H9 (cell line): ENCODE results near the gene TPM2. TPM values are rescaled to one million over a fixed set of nuclear protein-coding genes. Genes with fewer than 3 reads are reported as not detected.
"Not testable (repeated sequence)": the region's sequence is repeated elsewhere in the genome, so short reads cannot be mapped to it uniquely, and the experiment has no call there.

ENCODE experiments used
- DNase-seq: peaks from one replicate; pipeline ENCODE4 v3.0.0-alpha.2; 2017
- H2AFZ ChIP-seq: one replicate; pipeline ENCODE4 v1.6.1; 2013; ENCODE audit warnings: mild to moderate bottlenecking, low read length, control low read depth, moderate library complexity
- H2AK5ac ChIP-seq: 2 replicates; pipeline ENCODE4 v1.6.1; 2013; ENCODE audit warnings: low read length, control low read depth, mixed read lengths; ENCODE audit not compliant: insufficient read length
- H2BK120ac ChIP-seq: one replicate; pipeline ENCODE4 v1.6.1; 2013; ENCODE audit warnings: low read depth, mild to moderate bottlenecking, low read length, control low read depth, inconsistent platforms; ENCODE audit not compliant: poor library complexity, severe bottlenecking
- H2BK12ac ChIP-seq: 2 replicates; pipeline ENCODE4 v1.6.1; 2013; ENCODE audit warnings: low read length, control low read depth, mixed read lengths, low read depth; ENCODE audit not compliant: insufficient read length
- H2BK15ac ChIP-seq: 2 replicates; pipeline ENCODE4 v1.6.1; 2013; ENCODE audit warnings: low read depth, low read length, control low read depth
- H2BK20ac ChIP-seq: one replicate; pipeline ENCODE4 v1.6.1; 2013; ENCODE audit warnings: low read depth, mild to moderate bottlenecking, low read length, control low read depth, inconsistent platforms; ENCODE audit not compliant: poor library complexity, severe bottlenecking
- H2BK5ac ChIP-seq: 2 replicates; pipeline ENCODE4 v1.6.1; 2013; ENCODE audit warnings: low read length, control low read depth, mixed read lengths; ENCODE audit not compliant: insufficient read length
- H3K14ac ChIP-seq: 2 replicates; pipeline ENCODE4 v1.6.1; 2013; ENCODE audit warnings: low read length, control low read depth; ENCODE audit not compliant: insufficient read depth
- H3K18ac ChIP-seq: 2 replicates; pipeline ENCODE4 v1.6.1; 2013; ENCODE audit warnings: low read depth, mild to moderate bottlenecking, mixed read lengths, low read length, control low read depth; ENCODE audit not compliant: insufficient read length
- H3K23ac ChIP-seq: 2 replicates; pipeline ENCODE4 v1.6.1; 2013; ENCODE audit warnings: low read length, control low read depth, mixed read lengths, low read depth; ENCODE audit not compliant: insufficient read length
- H3K23me2 ChIP-seq: 2 replicates; pipeline ENCODE4 v1.6.1; 2013; ENCODE audit warnings: low read depth, mild to moderate bottlenecking, mixed read lengths, low read length, control low read depth; ENCODE audit not compliant: insufficient read length, poor library complexity, severe bottlenecking
- H3K27ac ChIP-seq: 2 replicates; pipeline ENCODE4 v1.5.1; 2013; ENCODE audit warnings: low read length, control low read depth, mixed read lengths, low read depth; ENCODE audit not compliant: insufficient read length
- H3K27me3 ChIP-seq: 2 replicates; pipeline ENCODE4 v1.6.1; 2013; ENCODE audit warnings: low read length, control low read depth, inconsistent platforms; ENCODE audit not compliant: insufficient read depth
- H3K4ac ChIP-seq: 2 replicates; pipeline ENCODE4 v1.6.1; 2013; ENCODE audit warnings: low read depth, mild to moderate bottlenecking, control low read depth, inconsistent platforms, low read length, moderate library complexity
- H3K4me1 ChIP-seq: 2 replicates; pipeline ENCODE4 v1.6.1; 2013; ENCODE audit warnings: low read length, control low read depth, inconsistent platforms; ENCODE audit not compliant: insufficient read depth
- H3K4me2 ChIP-seq: 2 replicates; pipeline ENCODE4 v1.6.1; 2013; ENCODE audit warnings: low read length, control low read depth, mixed read lengths; ENCODE audit not compliant: insufficient read length, insufficient read depth
- H3K56ac ChIP-seq: 2 replicates; pipeline ENCODE4 v1.6.1; 2013; ENCODE audit warnings: low read depth, mild to moderate bottlenecking, mixed read lengths, low read length, control low read depth; ENCODE audit not compliant: insufficient read length
- H3K79me1 ChIP-seq: 2 replicates; pipeline ENCODE4 v1.6.1; 2013; ENCODE audit warnings: low read depth, mild to moderate bottlenecking, moderate library complexity, low read length, control low read depth, inconsistent platforms; ENCODE audit not compliant: insufficient read depth, poor library complexity, severe bottlenecking
- H3K79me2 ChIP-seq: 2 replicates; pipeline ENCODE4 v1.6.1; 2013; ENCODE audit warnings: low read length, control low read depth, inconsistent platforms; ENCODE audit not compliant: insufficient read depth
- H3K9ac ChIP-seq: 2 replicates; pipeline ENCODE4 v1.6.1; 2013; ENCODE audit warnings: low read length, control low read depth, mixed read lengths; ENCODE audit not compliant: insufficient read length; ENCODE audit errors: extremely low read depth
- H3K9me3 ChIP-seq: one replicate; pipeline ENCODE4 v1.6.1; 2013; ENCODE audit warnings: low read depth, low read length, inconsistent platforms; ENCODE audit not compliant: control insufficient read depth
- H3T11ph ChIP-seq: one replicate; pipeline ENCODE4 v1.6.1; 2013; ENCODE audit warnings: mild to moderate bottlenecking, low read length, control low read depth, inconsistent platforms
- H4K20me1 ChIP-seq: one replicate; pipeline ENCODE4 v1.6.1; 2013; ENCODE audit not compliant: control insufficient read depth, insufficient read length, insufficient read depth
- H4K5ac ChIP-seq: 2 replicates; pipeline ENCODE4 v1.6.1; 2013; ENCODE audit warnings: low read depth, mild to moderate bottlenecking, mixed read lengths, low read length, control low read depth; ENCODE audit not compliant: insufficient read length
- H4K8ac ChIP-seq: replicated peaks from 2 replicates; pipeline ENCODE4 v1.6.1; 2013; ENCODE audit warnings: low read length, control low read depth, mixed read lengths, low read depth; ENCODE audit not compliant: insufficient read length
- H4K91ac ChIP-seq: 2 replicates; pipeline ENCODE4 v1.6.1; 2013; ENCODE audit warnings: low read depth, mild to moderate bottlenecking, moderate library complexity, mixed read lengths, low read length, control low read depth; ENCODE audit not compliant: insufficient read length
- H3K27ac Mint-ChIP-seq, 3 experiments: 2 replicates in 2 of 3; 3 replicates in 1 of 3; pipeline ENCODE4 v1.8.0; 2020 to 2021; ENCODE audit warnings: mixed read lengths in 3 of 3, mild to moderate bottlenecking in 1 of 3, moderate library complexity in 1 of 3
- H3K27me3 Mint-ChIP-seq: 2 replicates; pipeline ENCODE4 v1.8.0; 2021; ENCODE audit warnings: low read depth, mild to moderate bottlenecking, moderate library complexity, mixed read lengths
- H3K36me3 Mint-ChIP-seq, 3 experiments: 2 replicates in 2 of 3; 3 replicates in 1 of 3; pipeline ENCODE4 v1.8.0; 2020 to 2021; ENCODE audit warnings: low read depth in 3 of 3, mixed read lengths in 3 of 3; ENCODE audit not compliant: insufficient read depth in 1 of 3
- H3K4me1 Mint-ChIP-seq, 2 experiments: 2 replicates each; pipeline ENCODE4 v1.8.0; 2020; ENCODE audit warnings: mixed read lengths in 2 of 2
- H3K4me3 Mint-ChIP-seq, 2 experiments: 2 replicates in 1 of 2; 3 replicates in 1 of 2; pipeline ENCODE4 v1.8.0; 2020 to 2021; ENCODE audit warnings: mild to moderate bottlenecking in 2 of 2, mixed read lengths in 2 of 2, moderate library complexity in 1 of 2
- H3K9me3 Mint-ChIP-seq, 2 experiments: 2 replicates in 1 of 2; 3 replicates in 1 of 2; pipeline ENCODE4 v1.8.0; 2020; ENCODE audit warnings: mild to moderate bottlenecking in 2 of 2, mixed read lengths in 2 of 2, moderate library complexity in 1 of 2
- WGBS: extraction: QIAGEN DNeasy Blood & Tissue Kit; methylation state at CpG from one replicate; pipeline ENCODE4 v1.1.7; 2013; ENCODE audit warnings: missing lambda C conversion rate, low lambda C conversion rate, mixed read lengths; ENCODE audit not compliant: insufficient read length; ENCODE audit errors: extremely low coverage; 5-methylcytosine and 5-hydroxymethylcytosine counted together
- total RNA-seq: library from RNA; stranded (reverse); gene quantifications from 2 replicates; pipeline ENCODE4 v1.2.1, GENCODE V29; 2021

TPM2 gene
- total RNA-seq, 1 experiment from 2014 or later, result 225 TPM

- H3K23ac ChIP-seq, H2BK120ac ChIP-seq, H3K27me3 ChIP-seq, H3K27ac ChIP-seq, H4K91ac ChIP-seq, H3K79me1 ChIP-seq, H3K23me2 ChIP-seq, H3K9me3 ChIP-seq, H2BK20ac ChIP-seq, H3K27ac Mint-ChIP-seq, H3K9ac ChIP-seq, H3K4me3 Mint-ChIP-seq, H2BK15ac ChIP-seq, H3K18ac ChIP-seq, H3K4ac ChIP-seq, H2BK5ac ChIP-seq, H3K27me3 Mint-ChIP-seq, H4K8ac ChIP-seq, H3T11ph ChIP-seq, H3K79me2 ChIP-seq, DNase-seq, H4K20me1 ChIP-seq, H2AK5ac ChIP-seq, H3K4me1 Mint-ChIP-seq, H2BK12ac ChIP-seq, H4K5ac ChIP-seq, H3K4me1 ChIP-seq, H3K56ac ChIP-seq, H3K14ac ChIP-seq, H2AFZ ChIP-seq, H3K4me2 ChIP-seq: not testable (repeated sequence)
- peaks cover 4 to 16% of the 10 kb centered on the region in 2 experiments; a peak in 4 of 5 replicates for H3K9me3 Mint-ChIP-seq
- peaks cover 9 to 16% (median 12%) of the 10 kb centered on the region in 3 experiments for H3K36me3 Mint-ChIP-seq
- WGBS, result 100% methylated on average over 2 of the region's 6 CpGs
Measured at GRCh38 chr9:35636877-35637246, 52.9 kb downstream of the TPM2 start.
